CD4-positive, alpha-beta T cell (primary cell): Measurements from ENCODE around the gene TMEM43. TPM values are rescaled to one million over a fixed set of nuclear protein-coding genes. Genes with fewer than 3 reads are reported as not detected.

Source experiments
- ATAC-seq: fragments of 200-7000 bp; cut with Tn5 transposase; one replicate; pipeline ENCODE4 v1.10.0; 2022; ENCODE audit warnings: mild to moderate bottlenecking; ENCODE audit not compliant: poor library complexity
- CTCF ChIA-PET: fragments of 350-600 bp; sonication (Branson Sonifier 250); formaldehyde crosslinking; loops from one replicate; lab custom pipeline; 2021; ENCODE audit warnings: antibody characterized with exemption, inconsistent platforms; lab: Charles Lee
- POLR2A ChIA-PET: fragments of 350-600 bp; sonication (Branson Sonifier 250); formaldehyde crosslinking; loops from one replicate; lab custom pipeline; 2021; ENCODE audit warnings: antibody characterized with exemption, inconsistent platforms; lab: Charles Lee
- DNase-seq, 14 experiments: peaks; one replicate each; pipeline ENCODE4 v3.0.0-alpha.2; 2013 to 2020; ENCODE audit warnings: mixed read lengths in 2 of 14
- H3K27ac ChIP-seq, 2 donors: one replicate each; pipeline versions ENCODE4 v1.5.1 to v1.7.0; 2013; ENCODE audit warnings: low read length in 2 of 2, low read depth in 1 of 2, mild to moderate bottlenecking in 1 of 2
- H3K27me3 ChIP-seq, 2 experiments: 1 replicate in 1 of 2; 2 replicates in 1 of 2; pipeline versions ENCODE4 v1.6.1 to v1.7.0; 2013; ENCODE audit warnings: low read length in 2 of 2, control low read depth in 1 of 2, mild to moderate bottlenecking in 1 of 2, moderate library complexity in 1 of 2; ENCODE audit not compliant: insufficient read depth in 2 of 2, control insufficient read depth in 1 of 2
- H3K36me3 ChIP-seq: one replicate; pipeline ENCODE4 v1.6.1; 2013; ENCODE audit warnings: low read length, control low read depth; ENCODE audit not compliant: insufficient read depth
- H3K4me1 ChIP-seq: one replicate; pipeline ENCODE4 v1.6.1; 2013; ENCODE audit warnings: low read length, control low read depth; ENCODE audit not compliant: insufficient read depth
- H3K4me3 ChIP-seq: one replicate; pipeline ENCODE4 v1.5.1; 2013; ENCODE audit warnings: mild to moderate bottlenecking, low read length, moderate library complexity
- H3K9me3 ChIP-seq, 2 experiments: 1 replicate in 1 of 2; 2 replicates in 1 of 2; pipeline versions ENCODE4 v1.6.1 to v1.7.0; 2013; ENCODE audit warnings: low read length in 2 of 2, mild to moderate bottlenecking in 2 of 2, control low read depth in 1 of 2, moderate library complexity in 1 of 2; ENCODE audit not compliant: control insufficient read depth in 1 of 2, insufficient read depth in 1 of 2
- H3K27ac Mint-ChIP-seq: one replicate; pipeline ENCODE4 v1.8.0; 2020; ENCODE audit warnings: mixed read lengths
- H3K27me3 Mint-ChIP-seq: one replicate; pipeline ENCODE4 v1.8.0; 2021; ENCODE audit warnings: mixed read lengths
- H3K36me3 Mint-ChIP-seq: one replicate; pipeline ENCODE4 v1.8.0; 2021; ENCODE audit warnings: low read depth, mixed read lengths
- H3K4me1 Mint-ChIP-seq: one replicate; pipeline ENCODE4 v1.8.0; 2021; ENCODE audit warnings: low read depth, mixed read lengths
- H3K4me3 Mint-ChIP-seq: one replicate; pipeline ENCODE4 v1.8.0; 2020; ENCODE audit warnings: mild to moderate bottlenecking, mixed read lengths
- H3K9me3 Mint-ChIP-seq: one replicate; pipeline ENCODE4 v1.8.0; 2020; ENCODE audit warnings: mixed read lengths
- intact Hi-C, 2 experiments: fragments of 100-400 bp; cut with DNase I in 1 of 2; cut with micrococcal nuclease in 1 of 2; formaldehyde crosslinking; loops; one replicate each; pipeline versions ENCODE4 v1.15.1 to v1.9.0; 2023 to 2025; cut with DNase I, micrococcal nuclease
- total RNA-seq, 174 experiments: library from RNA in 2 of 174; stranded (reverse) in 2 of 174; gene quantifications; one replicate each; pipeline ENCODE4 v1.2.3 and lab custom pipeline; 2021 to 2026
- TF ChIP-seq, protein P1 (sequence below): fragments of 200-600 bp; IDR thresholded peaks from one replicate; pipeline ENCODE4 v1.8.0; 2022; ENCODE audit warnings: antibody characterized with exemption, mild to moderate bottlenecking

Gene TMEM43
- total RNA-seq, 2 experiments from 2014 or later, result 24.8 to 27.6 TPM

DNA sequence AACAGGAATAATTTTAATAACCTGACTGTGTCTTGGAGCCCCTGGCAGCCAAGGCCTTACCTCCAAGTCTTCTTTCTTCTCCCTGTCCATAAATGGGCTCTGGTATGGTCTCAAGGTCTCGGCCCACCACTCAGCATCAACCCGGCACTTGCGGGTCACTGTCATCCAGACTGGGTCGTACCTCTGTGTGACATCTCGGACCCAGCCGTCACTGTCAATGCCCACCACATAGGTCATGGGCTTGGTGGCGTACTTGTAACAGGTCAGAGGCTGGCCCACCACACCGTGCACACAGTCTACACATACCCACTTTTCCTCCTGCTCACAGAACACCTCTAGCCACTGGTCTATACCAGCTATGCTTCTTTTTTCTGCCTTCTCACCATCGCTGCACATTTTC is 33.1 kb downstream of the TMEM43 start:
- POLR2A ChIA-PET, result interaction anchor here (1.7 kb wide), 1 partner anchor 21 kb away, joined by 5 read pairs; the partner anchor contains the start of genes LSM3 and XPC
- CTCF ChIA-PET, result interaction anchor here (1.2 kb wide), 1 partner anchor 10 kb away, joined by 3 read pairs; no protein-coding TSS in a partner anchor

DNA sequence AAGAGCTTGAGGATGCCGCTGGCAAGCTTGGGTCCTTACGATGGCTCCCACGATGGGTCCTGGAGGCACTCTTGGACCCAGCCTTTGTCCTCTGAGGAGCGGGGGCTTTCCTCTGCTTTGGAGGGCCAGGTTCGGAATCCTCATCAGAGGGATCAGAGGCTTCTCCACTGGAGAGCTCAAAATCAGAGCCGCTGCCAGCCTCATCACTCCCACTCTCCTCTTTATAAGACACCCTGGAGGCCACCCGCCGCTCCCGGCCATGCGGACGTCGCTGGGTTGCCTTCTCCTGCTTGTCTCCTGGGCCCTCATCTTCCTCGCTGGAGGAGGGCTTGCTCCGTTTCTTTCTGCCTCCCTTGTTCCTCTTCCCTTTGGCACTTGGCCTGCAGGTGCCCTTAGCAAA is 33.5 kb downstream of the TMEM43 start:
- Mint-ChIP-seq H3K27ac (no peak overlapping the region), H3K9me3 (peaks cover 4% of the 10 kb centered on the region), H3K4me3 (no peak overlapping the region), H3K4me1 (peaks cover 13% of the 10 kb centered on the region), H3K27me3 (no peaks in the 10 kb centered on the region), H3K36me3 (peaks cover 100% of the 10 kb centered on the region)
- intact Hi-C loops, result no loop called here
- POLR2A ChIA-PET, result interaction anchor here (1.7 kb wide), 1 partner anchor 20 kb away, joined by 5 read pairs; the partner anchor contains the start of genes LSM3 and XPC
- Histone ChIP-seq H3K27me3 (no peaks in the 10 kb centered on the region), H3K4me3 (no peak overlapping the region), H3K36me3 (peaks cover 97% of the 10 kb centered on the region), H3K9me3 (peaks cover 0 to 12% of the 10 kb centered on the region in 2 experiments), H3K27ac (no peak overlapping the region), H3K4me1 (no peaks in the 10 kb centered on the region)
- no peak for DNase-seq
- TF ChIP-seq, protein P1, sequence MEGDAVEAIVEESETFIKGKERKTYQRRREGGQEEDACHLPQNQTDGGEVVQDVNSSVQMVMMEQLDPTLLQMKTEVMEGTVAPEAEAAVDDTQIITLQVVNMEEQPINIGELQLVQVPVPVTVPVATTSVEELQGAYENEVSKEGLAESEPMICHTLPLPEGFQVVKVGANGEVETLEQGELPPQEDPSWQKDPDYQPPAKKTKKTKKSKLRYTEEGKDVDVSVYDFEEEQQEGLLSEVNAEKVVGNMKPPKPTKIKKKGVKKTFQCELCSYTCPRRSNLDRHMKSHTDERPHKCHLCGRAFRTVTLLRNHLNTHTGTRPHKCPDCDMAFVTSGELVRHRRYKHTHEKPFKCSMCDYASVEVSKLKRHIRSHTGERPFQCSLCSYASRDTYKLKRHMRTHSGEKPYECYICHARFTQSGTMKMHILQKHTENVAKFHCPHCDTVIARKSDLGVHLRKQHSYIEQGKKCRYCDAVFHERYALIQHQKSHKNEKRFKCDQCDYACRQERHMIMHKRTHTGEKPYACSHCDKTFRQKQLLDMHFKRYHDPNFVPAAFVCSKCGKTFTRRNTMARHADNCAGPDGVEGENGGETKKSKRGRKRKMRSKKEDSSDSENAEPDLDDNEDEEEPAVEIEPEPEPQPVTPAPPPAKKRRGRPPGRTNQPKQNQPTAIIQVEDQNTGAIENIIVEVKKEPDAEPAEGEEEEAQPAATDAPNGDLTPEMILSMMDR, result no peak
- ATAC-seq, result no peak
- CTCF ChIA-PET, result interaction anchor here (1.2 kb wide), 1 partner anchor 10 kb away, joined by 3 read pairs; no protein-coding TSS in a partner anchor

More for the DNA sequence above, 33.1 kb downstream of the TMEM43 start:
- peaks cover 4% of the 10 kb centered on the region for H3K9me3 Mint-ChIP-seq
- TF ChIP-seq, protein P1, result no peak
- Histone ChIP-seq H3K4me1 (peaks cover 2% of the 10 kb centered on the region), H3K4me3 (no peak overlapping the region), H3K27me3 (no peaks in the 10 kb centered on the region), H3K9me3 (peaks cover 0 to 12% of the 10 kb centered on the region in 2 experiments), H3K36me3 (peaks cover 97% of the 10 kb centered on the region), H3K27ac (no peak overlapping the region)
- H3K27me3 Mint-ChIP-seq, result no peaks in the 10 kb centered on the region
- peaks cover 100% of the 10 kb centered on the region for H3K36me3 Mint-ChIP-seq
- DNase-seq (no peak), ATAC-seq (no peak)
- intact Hi-C loops, result loop anchor here in 1 of 2 experiments (2.0 kb wide), 1 partner anchor 17 kb away; no protein-coding TSS in a partner anchor
- no peak overlapping the region for H3K27ac Mint-ChIP-seq
- H3K4me1 Mint-ChIP-seq, result peaks cover 11% of the 10 kb centered on the region
- no peak overlapping the region for H3K4me3 Mint-ChIP-seq

DNA sequence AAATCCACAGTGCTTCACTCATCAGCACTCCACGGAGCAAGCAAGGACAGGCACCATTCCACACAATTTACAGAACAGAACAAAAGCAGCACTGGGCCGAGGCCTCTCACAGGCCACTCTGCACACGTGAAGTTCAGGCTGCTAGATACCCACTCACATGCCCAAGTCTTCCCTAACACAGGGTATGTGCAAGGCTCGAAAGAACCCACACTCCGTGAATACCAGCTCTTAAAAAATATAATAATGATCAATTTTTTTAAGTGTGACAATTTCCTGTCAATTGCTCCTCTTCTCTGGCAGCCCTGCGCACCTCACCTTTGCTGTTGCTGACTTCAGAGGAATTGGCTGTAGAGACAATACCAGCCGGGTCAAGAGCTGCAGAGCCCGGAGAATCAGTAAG is 34.6 kb downstream of the TMEM43 start:
- H3K36me3 ChIP-seq, result peaks cover 97% of the 10 kb centered on the region

More for the DNA sequence above, 34.6 kb downstream of the TMEM43 start:
- ChIA-PET POLR2A (interaction anchor here (0.9 to 3.2 kb wide), 3 partner anchors 15 to 19 kb away, joined by 3 to 14 read pairs (median 4); partner anchors contain the start of genes LSM3 and XPC), CTCF (interaction anchor here (0.9 kb wide), 1 partner anchor 44 kb away, joined by 3 read pairs; no protein-coding TSS in a partner anchor)
- H3K9me3 Mint-ChIP-seq, result peaks cover 4% of the 10 kb centered on the region
- H3K27ac Mint-ChIP-seq, result no peak overlapping the region
- no peak for ATAC-seq
- Histone ChIP-seq H3K27ac (no peak overlapping the region), H3K4me1 (no peaks in the 10 kb centered on the region), H3K27me3 (no peaks in the 10 kb centered on the region), H3K9me3 (peaks cover 0 to 12% of the 10 kb centered on the region in 2 experiments), H3K4me3 (no peak overlapping the region)
- no peak overlapping the region for H3K4me3 Mint-ChIP-seq
- peaks cover 100% of the 10 kb centered on the region for H3K36me3 Mint-ChIP-seq
- DNase-seq, result no peak
- intact Hi-C loops, result no loop called here
- no peaks in the 10 kb centered on the region for H3K27me3 Mint-ChIP-seq
- peaks cover 16% of the 10 kb centered on the region for H3K4me1 Mint-ChIP-seq
- TF ChIP-seq, protein P1, result no peak
